Stimulated activated CD4-positive, alpha-beta T cell treated with anti-CD3 and anti-CD28 coated beads, Interleukin-4, amount 100 ng/mL, for 48 hours (primary cell): ENCODE results near the gene FBXL15.

Experiments used
- DNase-seq, 2 donors: peaks; one replicate each; pipeline ENCODE4 v3.0.0-alpha.2; 2020; ENCODE audit warnings: low read depth in 2 of 2

FBXL15 gene

DNA sequence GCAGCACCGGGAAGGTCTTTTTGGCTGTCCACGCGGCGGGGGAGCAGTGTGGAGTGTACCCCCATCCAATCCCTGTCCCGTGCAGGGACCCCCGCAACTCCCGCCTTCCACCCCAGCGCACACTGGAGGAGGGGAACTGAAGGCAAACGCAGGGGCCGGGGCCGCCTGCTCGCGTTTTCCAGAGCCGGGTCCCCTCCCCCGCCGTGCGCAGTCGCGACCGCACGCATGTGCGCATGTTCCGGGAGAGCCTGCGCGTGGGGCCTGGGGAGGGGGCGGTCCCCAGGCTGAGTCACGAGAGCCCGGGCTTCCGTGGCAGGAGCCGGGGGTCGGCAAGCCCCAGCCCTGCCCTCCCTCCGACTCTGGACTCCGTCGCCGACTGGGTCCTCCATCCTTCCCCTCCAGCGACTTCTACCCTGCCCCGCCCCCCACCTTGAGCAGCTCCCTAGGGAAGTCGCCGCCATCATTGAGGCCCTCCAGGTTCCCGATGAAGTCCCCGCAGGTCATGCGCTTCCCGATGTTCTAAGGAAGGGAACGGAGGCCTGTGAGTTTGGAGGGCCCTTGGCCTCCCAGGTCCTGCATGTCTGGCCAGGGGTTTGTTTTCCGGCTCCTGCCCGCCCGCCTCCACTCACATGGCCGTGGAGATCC is 10.1 kb upstream of the FBXL15 start:
- DNase-seq: peak in 1 of 2 donors; percentile 64

DNA sequence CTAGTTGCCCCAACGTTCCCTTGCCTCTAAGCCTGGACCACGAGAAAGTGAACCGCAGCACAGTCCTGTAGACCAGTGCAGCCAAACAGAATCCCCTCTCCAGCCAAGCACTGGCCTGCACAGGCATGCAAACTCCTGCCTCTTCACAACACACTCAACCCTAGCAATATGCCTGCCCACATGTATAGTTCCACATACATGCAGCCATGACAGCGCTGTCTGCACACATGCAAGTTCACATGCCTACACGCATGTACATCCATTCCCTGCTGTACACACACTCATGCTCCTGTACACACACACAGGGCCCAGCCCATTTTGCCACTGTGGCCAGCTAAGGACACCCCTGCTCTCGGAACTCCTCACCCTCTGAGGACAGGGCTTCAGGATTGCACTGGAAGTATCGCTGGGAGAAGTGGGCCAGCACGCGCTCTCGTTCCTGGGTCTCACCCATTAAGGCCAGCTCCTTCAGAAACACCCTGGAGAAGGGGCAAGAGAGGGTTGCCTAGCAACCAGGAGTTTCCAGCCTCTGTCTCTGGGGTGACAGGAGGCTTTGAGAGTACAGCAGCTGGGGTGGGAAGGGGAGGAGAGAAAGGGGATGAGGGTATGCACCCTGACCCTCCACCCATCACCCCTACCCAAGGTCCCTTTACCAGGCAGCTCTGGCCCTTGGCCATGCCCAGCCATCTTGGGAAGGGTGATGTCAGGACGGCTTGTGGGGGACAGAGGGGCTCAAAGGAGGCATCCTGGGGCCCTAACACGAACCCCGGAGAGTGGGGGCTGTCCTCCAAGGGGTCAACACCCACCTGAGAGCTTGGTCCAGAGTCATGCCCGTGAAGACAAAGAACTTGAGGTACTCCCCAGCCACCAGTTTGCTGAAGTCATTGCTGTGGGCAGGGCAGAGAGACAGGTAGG is 9.0 kb upstream of the FBXL15 start:
- no peak for DNase-seq

DNA sequence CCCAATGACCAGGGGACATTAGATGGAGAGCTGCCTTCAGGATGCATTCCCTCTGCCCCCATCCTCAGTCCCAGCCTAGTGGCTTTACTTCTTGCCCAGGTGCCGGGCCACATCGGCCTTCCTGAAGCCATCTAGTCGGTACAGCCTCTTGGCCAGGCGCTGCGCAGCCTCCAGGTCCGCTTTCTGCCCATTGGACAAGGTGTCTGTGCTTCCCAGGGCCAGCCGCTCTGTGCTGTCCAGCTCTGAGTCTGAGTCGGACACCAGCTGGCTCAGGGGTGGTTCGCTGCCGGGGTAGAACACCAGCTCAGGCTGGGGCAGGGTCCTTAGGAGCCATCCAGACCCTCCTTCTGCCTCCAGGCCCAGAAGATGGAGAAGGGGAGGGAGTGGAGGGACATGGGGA is 8.3 kb upstream of the FBXL15 start:
- DNase-seq: no peak

DNA sequence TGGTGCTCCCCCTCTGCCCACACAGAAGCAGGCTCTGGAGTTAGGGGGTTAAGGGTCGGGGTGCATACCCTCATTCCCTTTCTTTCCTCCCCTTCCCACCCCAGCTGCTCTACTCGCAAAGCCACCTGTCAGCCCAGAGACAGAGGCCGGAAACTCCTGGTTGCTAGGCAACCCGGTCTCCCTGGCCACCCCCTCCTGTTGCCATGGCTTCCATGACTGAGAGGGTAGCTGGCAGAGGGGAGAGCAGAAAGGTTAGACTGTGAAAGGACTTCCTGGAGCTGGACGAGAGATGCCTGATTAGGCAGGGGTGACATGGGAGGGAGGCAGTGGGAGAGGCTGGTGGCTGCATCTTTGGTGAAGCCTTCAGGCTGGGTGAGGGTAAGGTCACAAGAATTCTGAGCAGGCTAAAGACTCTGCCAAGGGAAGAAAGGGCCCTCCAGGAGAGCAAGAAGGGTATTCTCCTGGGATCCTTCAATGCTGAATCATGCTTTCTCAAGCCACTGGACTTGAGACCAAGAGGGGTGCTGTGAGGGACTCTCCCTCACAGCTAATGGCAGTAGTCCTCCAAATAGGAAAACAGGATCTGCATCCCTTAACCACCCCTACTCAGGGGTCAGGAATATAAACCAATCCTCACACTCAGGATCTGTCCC is 7.5 kb upstream of the FBXL15 start:
- DNase-seq: no peak

DNA sequence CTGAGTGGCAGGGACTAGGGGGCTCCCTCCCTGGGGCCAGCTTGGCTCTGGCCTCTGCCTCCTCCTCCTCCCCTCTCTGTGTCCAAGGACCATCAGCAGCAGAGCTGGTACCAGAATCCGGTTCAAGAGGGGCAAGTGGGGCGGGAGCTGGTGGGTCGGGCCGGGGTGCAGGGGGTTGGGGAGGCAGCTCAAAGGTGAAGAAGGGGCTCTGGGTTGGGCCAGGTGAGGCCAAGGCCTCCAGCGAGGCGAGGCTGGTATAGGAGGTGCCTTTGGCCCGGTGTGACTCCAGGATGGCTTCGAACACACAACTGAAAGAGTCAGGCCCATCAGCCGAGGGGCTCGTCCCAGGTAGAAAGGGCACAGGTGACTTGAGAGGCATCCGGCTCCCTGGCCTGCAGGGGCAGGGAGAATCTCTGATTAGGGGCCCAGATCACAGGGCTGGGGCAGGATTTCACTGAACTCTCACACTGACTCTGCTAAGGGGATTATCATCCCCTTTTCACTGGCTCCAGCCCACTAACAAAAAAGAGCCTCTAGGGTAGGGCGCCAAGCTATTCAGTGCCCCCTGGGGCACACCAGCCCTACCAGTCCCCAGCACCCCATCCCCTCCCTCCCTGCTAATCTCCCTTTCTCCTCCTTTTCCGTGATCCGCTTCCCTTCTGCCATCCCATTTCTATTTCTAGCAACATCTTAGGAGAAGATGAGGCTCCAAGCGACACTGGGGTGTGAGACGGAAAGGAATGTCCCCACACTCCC is 6.7 kb upstream of the FBXL15 start:
- DNase-seq: no peak

DNA sequence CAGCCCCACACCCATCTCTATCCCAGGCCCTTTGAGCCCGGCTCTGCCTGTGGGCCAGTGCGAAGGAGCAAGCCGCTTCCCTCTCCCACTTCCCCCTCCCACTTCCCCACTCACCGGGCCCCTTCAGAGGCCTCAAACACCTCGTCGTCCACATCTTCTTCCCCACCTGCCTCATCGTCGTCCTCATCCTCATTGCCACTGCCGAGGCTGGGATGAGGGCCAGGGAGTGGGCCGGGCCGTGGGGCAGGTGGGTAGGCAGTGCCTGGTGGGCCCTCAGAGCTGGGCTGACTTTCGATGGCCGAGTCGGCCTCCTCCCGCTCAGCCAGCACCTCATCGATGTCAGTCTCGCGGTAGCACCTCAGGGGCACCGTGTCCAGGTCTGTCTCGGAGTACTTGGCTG is 5.9 kb upstream of the FBXL15 start:
- DNase-seq: no peak

DNA sequence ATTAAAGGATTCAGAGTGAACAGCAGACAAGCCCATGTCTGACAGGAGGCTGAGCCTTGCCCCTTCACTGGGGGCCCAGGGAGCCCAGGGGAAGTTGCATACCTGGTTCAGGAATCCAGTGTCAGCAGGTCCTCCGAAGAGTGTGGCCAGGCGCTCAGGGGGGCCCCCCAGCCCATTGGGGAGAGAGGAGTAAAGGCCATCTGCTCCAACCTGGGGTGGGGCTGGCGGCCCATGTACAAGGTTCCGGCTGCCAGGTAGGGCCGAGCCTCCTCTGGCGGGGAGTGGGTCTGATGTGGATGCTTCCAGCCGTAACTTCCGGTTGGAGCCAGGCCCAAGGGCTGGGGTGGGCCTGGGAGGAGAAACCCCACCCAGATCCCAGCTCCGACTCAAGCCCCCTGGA is 4.4 kb upstream of the FBXL15 start:
- DNase-seq: no peak

DNA sequence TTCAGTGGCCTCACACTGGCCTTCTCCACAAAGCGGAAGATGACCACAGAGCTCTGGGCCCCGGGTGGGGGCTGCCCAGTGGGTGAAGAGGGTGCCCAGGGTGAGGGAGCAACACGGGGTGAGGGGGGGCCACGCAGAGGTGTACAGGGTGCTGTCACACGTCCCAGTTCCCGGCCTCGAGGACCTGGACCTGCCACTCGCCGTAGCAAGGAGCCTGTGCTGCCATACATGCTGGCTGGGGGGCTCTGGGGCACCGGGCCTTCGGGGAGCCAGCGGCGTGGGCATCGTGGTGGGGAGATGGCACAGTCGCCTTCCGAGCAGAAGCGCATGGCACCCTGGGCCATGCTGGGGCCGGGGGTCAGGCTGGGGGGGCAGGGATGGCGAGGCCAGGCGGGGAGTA is 3.9 kb upstream of the FBXL15 start:
- DNase-seq: no peak

DNA sequence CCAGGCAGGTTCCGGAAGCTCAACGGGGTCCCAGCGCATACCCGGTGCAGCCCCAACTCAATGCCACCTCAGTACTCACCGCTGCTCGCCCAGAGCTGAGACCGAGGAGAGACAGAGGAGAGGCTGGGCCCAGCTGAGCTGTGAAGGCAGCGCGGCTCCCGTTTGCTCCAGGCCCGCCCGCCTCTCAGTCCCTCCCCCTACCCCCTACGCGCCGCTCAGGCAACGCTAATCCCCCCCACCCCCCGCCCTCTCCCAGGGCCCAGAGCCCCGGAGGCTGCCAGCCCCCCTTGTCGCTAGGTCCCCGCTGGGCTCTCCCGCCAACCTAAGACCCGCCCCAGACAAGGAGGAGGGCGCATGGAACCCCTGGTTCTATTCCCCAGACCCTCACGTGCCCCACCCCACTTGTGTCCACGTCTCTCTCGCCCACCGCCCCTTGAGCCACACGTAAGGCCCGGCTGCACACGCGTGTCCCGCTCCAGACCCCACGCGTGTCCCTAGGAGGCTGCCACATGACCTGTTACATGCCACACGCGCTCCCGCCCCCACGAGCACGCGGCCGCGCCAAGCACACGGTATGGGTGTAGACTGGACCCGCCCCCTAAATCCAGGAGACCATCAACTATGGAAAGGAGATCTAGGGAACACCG is 1.9 kb upstream of the FBXL15 start, which contains the start of gene PSD:
Gene PSD (minus strand): TSS at position 164 of the 647 bp plus-strand sequence. CDS start 1,747 bp downstream, outside the sequence.
- DNase-seq: no peak

DNA sequence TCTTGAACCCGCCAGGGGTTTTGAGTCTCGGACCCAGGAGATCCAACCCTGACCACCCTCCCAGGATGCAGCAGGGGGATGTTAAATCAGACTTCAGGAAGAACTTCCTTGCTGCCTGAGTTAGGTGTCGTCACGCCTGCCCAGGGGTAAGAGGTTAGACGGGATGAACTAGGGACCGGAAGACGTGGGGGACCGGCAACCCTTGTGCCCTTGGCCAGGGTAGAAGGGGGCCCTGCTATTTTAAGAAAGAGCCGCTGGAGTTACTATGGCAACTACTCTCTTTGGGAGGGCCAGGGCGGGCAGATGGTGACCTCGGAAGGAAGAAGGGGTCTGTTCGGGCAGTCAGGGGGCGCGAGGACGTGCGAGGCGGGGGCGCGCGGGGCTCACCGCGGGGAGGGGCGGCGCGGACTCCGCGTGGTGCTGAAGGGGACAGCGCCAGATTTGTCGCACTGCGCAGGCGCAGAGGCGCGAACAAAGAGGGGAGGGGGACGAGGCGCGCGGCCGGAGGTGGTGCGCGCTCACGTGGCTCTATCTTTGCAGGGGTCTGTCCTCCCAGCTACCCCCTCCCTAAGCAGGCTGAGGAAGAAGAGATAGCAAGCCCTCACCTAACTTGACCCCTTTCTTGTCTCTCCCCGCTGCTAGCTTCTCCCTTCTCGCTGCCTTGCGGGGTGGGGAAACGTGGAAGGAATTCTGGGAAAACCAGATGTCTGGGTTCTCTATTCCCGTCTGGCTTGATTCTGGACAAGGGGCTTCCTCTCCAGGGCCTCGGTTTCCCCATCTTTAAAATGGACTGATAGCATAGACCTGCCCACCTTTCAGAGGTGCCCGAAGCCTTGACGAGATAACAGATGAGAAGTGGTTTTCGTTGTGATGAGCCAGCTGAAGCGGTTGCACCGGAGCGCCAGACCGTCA is 1.1 kb upstream of the FBXL15 start:
- peak in 1 of 2 donors; percentile 61 for DNase-seq

DNA sequence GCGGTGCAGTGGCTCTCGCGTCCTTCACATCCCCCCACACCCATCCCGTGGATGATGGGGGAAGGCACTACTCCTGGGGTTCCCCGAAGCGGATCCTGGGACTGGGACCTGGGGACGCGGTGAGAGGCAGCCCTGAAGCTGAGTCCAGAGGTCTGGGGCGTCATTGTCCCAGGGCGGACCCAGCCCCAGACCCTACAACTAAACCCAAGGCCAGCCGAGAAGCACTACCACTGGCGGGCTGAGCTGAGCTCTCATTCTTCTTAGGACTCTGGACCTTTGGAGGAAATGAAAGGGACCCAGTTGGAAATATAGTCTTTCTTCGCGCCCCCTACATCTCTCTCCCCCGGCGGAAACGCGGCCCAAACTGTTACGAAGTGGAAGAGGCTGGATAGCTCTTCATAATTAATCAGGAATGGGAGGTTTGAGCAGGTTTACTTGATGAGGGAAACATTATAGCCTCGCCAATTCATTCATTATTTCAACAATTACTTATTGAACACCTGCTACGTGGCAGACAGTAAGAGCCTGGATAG is 389 bp upstream of the FBXL15 start:
- no peak for DNase-seq

DNA sequence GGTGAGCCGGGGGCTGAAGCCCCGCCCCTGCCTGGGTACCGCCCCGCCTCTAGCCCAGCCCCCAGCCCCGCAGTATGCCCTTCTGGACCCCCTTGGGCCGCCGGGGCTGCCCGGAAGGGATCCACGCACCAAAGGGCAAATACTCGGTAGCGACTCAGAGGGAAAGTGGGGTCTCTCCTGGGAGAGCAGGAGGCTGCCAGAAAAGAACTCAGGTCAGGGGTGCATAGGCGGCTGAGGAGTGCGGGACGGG is 796 bp downstream of the FBXL15 start:
- no peak for DNase-seq

DNA sequence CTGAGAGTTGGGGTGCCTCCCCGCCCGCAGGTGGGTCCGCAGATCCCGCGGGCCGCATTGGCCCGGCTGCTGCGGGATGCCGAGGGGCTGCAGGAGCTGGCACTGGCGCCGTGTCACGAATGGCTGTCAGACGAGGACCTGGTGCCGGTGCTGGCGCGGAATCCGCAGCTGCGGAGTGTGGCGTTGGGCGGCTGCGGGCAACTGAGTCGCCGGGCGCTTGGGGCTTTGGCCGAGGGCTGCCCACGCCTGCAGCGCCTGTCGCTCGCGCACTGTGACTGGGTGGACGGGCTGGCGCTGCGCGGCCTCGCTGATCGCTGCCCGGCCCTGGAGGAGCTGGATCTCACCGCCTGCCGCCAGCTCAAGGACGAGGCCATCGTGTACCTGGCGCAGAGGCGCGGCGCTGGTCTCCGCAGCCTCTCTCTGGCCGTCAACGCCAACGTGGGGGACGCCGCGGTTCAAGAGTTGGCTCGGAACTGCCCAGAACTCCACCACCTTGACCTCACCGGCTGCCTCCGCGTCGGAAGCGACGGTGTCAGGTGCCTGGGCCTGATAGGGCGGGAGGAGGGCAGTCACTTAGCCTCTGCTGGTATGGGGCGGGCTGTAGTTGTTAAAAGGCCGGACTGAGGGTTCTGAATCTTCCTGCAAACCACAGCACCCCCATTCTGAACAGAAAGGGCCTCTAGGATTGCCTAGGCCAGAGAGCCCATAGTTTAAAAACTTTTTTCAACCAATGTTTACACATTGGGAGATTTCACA is 1.3 kb downstream of the FBXL15 start:
- DNase-seq: no peak

DNA sequence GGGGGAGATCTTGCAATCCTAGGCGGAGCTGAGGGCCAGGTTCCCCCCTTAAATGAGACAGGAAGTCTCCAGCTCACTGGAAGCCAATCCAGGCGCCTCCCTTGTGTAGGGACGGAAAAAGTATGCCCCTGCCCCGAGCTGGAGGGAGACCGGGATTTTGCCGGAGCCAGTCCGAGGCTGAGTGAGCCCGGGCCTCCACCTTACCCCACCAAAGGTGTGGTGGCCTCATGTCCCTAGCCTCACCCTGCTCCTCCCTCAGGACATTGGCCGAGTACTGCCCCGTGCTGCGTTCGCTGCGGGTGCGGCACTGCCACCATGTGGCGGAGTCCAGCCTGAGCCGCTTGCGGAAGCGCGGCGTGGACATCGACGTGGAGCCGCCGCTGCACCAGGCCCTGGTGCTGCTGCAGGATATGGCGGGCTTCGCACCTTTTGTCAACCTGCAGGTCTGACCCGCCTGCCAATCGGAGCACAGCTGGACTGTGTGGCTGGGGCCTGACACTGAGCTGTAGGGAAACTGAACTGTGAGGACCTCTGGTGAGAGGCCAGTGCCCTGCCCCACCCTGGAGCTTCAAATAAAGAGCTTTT is 2.0 kb downstream of the FBXL15 start:
- peak in 1 of 2 donors; percentile 44 for DNase-seq

DNA sequence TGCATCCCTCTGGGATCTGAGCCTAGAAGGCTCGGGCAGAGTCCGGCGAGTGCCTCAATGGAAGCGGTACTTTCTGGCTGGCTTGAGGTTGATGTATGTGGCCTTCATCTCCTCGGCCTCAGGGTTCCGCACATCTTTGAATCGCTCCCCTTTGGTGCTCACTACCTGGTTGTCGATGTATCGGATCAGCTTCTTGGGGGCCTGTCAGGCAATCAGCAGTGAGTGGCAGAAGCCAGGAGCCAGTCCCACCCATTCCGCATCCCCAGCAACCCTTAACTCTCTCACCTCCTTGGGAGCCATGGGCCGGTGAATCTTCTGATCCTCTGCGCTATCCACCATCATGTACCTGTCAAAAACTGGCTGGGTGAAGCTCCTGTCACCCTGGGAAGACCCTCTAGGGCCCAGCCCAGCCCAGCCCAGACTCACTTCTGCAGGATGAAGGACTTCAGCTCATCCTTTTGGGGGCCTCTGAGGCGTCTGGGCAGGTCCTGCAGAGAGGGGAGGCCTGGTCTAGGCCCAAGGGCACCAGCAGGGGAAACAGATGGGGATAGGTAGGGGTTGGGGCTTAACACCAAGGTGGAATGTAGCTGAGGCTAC is 2.8 kb downstream of the FBXL15 start:
- DNase-seq: no peak

DNA sequence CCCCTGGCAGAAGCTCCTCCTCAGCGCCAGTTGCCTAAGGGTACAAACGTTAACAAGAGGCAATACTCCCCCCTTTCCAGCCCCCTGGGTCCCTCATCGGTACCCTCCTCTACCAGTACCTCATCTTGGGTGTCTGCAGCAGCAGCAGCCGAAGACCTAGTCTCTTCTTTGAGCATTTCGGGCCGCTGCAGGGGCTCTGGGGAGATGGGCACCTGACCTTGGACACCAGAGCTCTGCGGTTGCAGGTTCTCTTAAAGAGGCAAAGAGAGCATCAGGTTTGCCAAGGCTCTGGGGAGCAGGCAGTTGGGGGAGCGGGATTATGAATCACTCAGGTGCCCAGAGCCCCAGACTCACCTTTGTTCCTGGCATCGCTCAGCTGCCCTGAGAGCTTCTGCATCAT is 3.5 kb downstream of the FBXL15 start:
- no peak for DNase-seq

DNA sequence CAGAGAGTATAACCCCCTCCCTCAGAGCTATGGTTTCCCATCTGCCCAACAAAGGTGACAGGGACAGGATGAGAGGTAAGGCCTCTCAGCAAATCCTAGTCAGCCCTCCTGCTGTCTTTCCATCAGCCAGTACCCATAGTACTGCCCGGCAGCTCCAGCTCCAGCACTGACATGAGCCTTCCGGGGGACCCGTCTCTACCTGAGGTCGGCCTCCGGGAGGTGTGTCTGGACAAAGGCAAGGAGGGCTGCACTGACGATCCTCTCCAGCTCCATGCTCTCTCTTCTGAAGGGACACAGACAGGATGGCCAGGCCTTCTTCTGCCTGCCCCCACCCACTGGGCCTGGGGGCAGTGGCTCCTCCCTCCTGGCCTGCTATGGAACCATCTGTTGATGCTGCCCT is 4.3 kb downstream of the FBXL15 start:
- DNase-seq: no peak

DNA sequence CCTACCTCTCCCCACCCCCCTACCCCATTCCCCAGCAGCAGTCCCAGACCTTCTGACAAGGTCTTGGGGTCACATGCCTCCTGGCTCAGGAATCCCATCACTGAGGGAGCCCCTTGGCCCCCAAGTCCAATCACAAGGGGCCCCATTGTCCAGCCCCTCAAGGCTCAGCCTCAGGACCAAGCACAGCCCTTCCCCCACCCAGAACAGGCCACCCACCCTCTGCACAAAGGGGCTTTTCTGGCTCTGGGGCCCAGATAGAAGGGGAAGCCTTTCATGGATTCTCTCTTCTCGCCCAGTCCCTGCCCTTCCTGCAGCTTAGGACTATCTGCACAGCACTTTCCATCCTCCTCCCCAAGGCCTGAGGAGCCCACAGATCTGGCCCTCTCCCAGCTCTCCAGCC is 4.8 kb downstream of the FBXL15 start:
- DNase-seq: no peak

DNA sequence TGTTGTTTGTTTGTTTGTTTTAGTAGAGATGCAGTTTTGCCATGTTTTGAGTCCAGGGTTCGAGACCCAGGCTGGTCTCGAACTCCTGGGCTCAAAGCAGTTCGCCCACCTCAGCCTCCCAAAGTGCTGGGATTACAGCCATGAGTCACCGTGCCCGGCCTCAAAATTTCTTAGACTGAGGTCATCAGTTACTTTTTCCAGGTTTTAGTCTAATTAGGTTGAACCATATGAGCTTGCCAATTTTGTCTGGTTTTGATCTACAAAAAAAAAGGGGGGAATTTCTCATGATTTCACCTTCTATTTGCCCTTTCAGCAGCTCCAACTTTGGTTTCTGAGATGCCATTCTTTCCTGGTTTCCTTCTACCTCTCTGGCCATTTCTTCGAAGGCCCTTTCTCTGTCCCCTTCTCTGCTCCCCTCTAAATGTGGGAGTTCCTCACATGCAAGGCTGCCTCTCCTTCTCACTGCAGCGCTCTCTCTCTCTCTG is 6.2 kb downstream of the FBXL15 start:
- DNase-seq: no peak
